Measurements from ENCODE around the gene SARDH. TPM values are rescaled to one million over a fixed set of nuclear protein-coding genes. Genes with fewer than 3 reads are reported as not detected.
"Not testable (repeated sequence)": the region's sequence is repeated elsewhere in the genome, so short reads cannot be mapped to it uniquely, and the experiment has no call there.

Gene SARDH
- total and polyA plus RNA-seq, 8 donors = 8.9 to 43.3 (median 20.5) TPM

- 82 to 88% methylated on average over 15 of the region's 15 CpGs for WGBS, 2 donors
- Histone ChIP-seq H3K27me3 (no peaks in the 10 kb centered on the region), H3K36me3 (no peaks in the 10 kb centered on the region), H3K27ac (no peak overlapping the region), H3K4me1 (no peaks in the 10 kb centered on the region), H3K9me3 (no peaks in the 10 kb centered on the region), H3K4me3 (no peak overlapping the region)
- FAIRE-seq (no peak), ATAC-seq (no peak), DNase-seq (no peak)
- intact Hi-C loops (cut with DNase I) = no loop called here
- TF ChIP-seq CTCF (IDR thresholded peaks at IDR 0.05) = no peak
These were observed 59.1 kb downstream of the SARDH start for GRCh38 chr9:133679056-133679455.

- Histone ChIP-seq H3K9me3 (no peaks in the 10 kb centered on the region), H3K4me1 (no peaks in the 10 kb centered on the region), H3K27me3 (no peaks in the 10 kb centered on the region), H3K27ac (no peak overlapping the region), H3K36me3 (no peaks in the 10 kb centered on the region), H3K4me3 (no peak overlapping the region)
- FAIRE-seq (no peak), DNase-seq (peak in 2 of 6 donors; percentile 8 to 47), ATAC-seq (peak in 1 of 4 donors; percentile 17)
- intact Hi-C loops (cut with DNase I) = no loop called here
- no peak for TF ChIP-seq CTCF (IDR thresholded peaks at IDR 0.05)
- WGBS, 2 donors = 88 to 92% methylated on average over 17 of the region's 17 CpGs
These were observed 60.8 kb downstream of the SARDH start for GRCh38 chr9:133677126-133678010.

GRCh38 chr9:133676450-133676849, 61.7 kb downstream of the SARDH start:
- no peak for FAIRE-seq
- no peaks in the 10 kb centered on the region for H3K9me3 ChIP-seq
- no peaks in the 10 kb centered on the region for H3K27me3 ChIP-seq
- H3K27ac ChIP-seq = no peak overlapping the region
- ATAC-seq = no peak
- intact Hi-C loops (cut with DNase I) = no loop called here
- DNase-seq = peak in 1 of 6 donors; percentile 7
- no peak for TF ChIP-seq CTCF (IDR thresholded peaks at IDR 0.05)
- WGBS, 2 donors = 64 to 70% methylated on average over 10 of the region's 10 CpGs
- no peaks in the 10 kb centered on the region for H3K36me3 ChIP-seq
- no peak overlapping the region for H3K4me3 ChIP-seq
- H3K4me1 ChIP-seq = no peaks in the 10 kb centered on the region

GRCh38 chr9:133675796-133676195, 62.4 kb downstream of the SARDH start:
- H3K27me3 ChIP-seq; intact Hi-C loops (cut with DNase I); H3K4me1 ChIP-seq; DNase-seq; H3K9me3 ChIP-seq; H3K27ac ChIP-seq; H3K4me3 ChIP-seq; FAIRE-seq; ATAC-seq; H3K36me3 ChIP-seq: not testable (repeated sequence)
- WGBS, 2 donors = 93 to 97% methylated on average over 3 of the region's 3 CpGs

- Histone ChIP-seq H3K27ac (no peak overlapping the region), H3K36me3 (peaks cover 0 to 3% (median 0%) of the 10 kb centered on the region in 3 donors), H3K4me3 (no peak overlapping the region), H3K9me3 (no peaks in the 10 kb centered on the region), H3K4me1 (no peaks in the 10 kb centered on the region), H3K27me3 (no peaks in the 10 kb centered on the region)
- no peak for TF ChIP-seq CTCF (IDR thresholded peaks at IDR 0.05)
- WGBS, 2 donors = 90 to 96% methylated on average over 14 of the region's 14 CpGs
- FAIRE-seq = no peak
- intact Hi-C loops (cut with DNase I) = no loop called here
- DNase-seq = peak in 2 of 6 donors; percentile 14 to 48
- ATAC-seq = no peak
These were observed 64.1 kb downstream of the SARDH start for GRCh38 chr9:133674091-133674490.

All from pancreas (tissue), 10 donors.